Stimulated activated naive CD4-positive, alpha-beta T cell treated with Interleukin-2 at 50 U/mL for 16 hours (primary cell): ENCODE data around the gene TMEM163.
A peak's percentile ranks its signal among the peaks of the same experiment; 100 is the strongest.

ENCODE experiments used
- DNase-seq: peaks from one replicate; lab custom pipeline; 2025; lab: John Stamatoyannopoulos, UW

Gene TMEM163

DNA sequence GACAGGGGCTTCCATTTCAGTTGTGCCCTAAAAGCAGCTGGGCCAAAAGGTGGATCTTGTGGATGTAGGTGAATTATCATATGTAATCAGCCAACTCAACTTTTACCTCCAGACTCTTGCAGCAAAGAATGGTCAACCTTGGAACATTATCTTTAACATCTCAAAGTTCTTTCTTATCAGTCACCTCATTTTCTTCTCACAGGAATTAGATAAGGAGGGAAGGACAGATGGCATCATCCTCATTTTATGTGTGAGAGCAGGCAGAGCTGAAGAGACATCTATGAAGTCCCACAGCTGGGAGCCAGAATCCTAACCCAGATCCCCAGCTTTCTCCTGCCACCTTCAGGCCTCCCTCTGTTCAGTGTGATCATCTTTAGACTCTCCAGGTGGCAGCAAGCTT lies 282.9 kb downstream of the TMEM163 start:
- DNase-seq: no peak

DNA sequence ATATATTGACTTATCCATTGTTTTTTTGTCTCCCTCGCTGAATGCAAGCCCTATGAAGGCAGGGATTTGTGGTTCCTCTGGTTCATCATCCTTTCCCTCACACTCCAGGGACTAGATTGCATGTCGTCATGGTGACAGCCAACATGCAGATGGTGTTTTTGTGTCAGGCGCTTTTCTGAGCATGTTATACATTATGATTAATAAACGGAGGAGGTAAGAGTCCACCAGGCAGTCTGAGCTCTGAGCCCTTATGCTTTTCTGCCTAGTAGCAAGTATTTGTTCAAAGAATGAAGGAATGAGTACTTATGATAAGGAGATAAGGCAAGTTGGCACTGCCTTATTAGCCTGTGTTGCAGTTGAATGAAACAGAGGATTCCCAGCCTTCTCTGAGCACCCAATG lies 283.3 kb downstream of the TMEM163 start:
- DNase-seq: no peak

DNA sequence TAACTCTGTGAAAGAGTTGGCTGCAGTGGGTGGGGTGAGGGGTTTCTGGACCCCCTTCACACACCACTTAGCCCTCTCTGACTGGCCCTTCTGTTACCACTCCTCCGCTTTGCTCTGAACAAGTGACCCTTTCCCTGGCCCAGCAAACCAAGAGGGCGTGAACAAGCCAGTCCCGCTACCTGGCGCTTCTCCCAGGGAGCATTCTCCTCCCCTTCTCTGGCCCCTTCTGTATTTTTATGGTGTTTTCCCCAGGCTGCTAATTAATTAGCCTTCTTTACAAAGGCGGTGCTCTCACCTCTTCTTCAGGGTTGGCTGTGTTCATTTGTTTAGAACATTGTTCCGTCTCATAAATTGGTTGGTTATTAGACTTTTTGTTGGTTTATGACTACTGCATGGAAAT lies 284.8 kb downstream of the TMEM163 start:
- DNase-seq: no peak

GRCh38 chr2:134433469-134433868 lies 285.3 kb downstream of the TMEM163 start:
- DNase-seq: no peak

GRCh38 chr2:134432435-134432883 lies 286.3 kb downstream of the TMEM163 start:
- DNase-seq: no peak

DNA sequence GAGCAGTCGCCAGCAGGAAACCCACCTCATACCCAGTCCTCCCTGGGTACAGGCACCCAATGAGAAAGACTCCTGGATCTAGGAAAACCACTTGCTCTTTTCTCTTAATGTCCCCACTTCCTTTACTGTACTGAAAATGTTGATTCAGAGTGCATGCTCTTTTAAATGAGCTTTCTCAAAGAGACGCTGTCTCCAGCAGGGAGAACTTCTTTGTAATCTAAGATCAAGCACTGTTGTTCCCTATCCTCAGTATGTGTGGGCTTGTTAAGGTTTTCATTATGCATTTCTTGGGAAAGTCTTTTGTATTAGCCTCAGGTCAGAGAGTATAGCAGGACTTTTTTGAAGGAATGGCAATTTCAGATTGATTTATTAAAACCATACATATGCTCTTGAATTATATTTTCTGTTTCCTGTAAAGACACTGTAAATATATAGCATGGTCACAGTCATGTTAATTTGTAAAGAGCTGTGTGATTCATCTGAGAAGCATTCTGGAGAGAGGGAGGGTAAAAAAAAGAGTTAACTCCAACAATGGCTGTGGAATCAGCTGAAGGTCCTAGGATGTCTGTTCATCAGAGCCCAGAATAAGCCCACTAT lies 286.9 kb downstream of the TMEM163 start:
- DNase-seq: no peak

DNA sequence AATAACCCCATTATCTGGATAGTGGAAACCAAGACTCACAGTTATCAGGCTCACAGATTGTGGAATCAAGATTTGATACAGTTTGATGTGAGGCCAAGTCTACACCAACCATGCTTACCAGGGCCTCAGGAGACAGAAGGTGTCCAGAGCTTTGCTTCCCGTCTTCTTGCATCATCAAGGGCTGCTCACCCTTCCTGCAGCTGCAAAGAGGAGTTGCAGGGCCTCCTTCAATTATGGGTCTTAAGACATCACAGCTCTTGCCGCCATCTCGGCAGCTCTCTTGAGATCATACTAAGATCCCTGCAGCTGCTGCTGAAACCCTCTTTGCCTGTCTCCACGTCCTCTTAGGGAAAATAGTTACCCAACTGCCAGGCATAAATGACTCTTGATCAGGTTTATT lies 288.9 kb downstream of the TMEM163 start:
- no peak for DNase-seq

DNA sequence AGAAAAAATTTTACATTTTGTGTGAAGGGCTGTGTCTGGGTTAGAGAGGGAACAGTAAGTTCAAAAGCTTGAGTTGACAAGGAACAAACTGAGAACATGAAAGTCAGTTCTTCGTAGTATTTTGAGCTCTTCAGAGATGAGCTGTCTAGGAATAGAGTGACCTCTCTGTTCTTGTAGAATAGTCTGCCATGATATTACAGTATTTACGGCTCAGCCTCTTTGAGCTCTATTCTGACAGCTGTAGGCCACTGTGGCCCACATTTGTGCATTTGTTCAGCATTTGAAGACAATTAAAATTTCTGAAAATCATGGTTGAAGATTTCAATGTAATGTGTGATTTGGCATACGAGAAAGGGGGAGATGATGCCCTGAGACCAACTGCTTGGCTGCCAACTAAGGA lies 292.1 kb downstream of the TMEM163 start:
- no peak for DNase-seq

GRCh38 chr2:134425724-134426496 lies 292.9 kb downstream of the TMEM163 start:
- DNase-seq: no peak

- DNase-seq: no peak
Measured at GRCh38 chr2:134421556-134422328, 297.1 kb downstream of the TMEM163 start.

GRCh38 chr2:134420920-134421319 lies 297.9 kb downstream of the TMEM163 start:
- no peak for DNase-seq

- no peak for DNase-seq
Measured at GRCh38 chr2:134420259-134420658, 298.5 kb downstream of the TMEM163 start.

GRCh38 chr2:134417968-134418582 lies 300.7 kb downstream of the TMEM163 start:
- DNase-seq: no peak

- no peak for DNase-seq
Measured at GRCh38 chr2:134416637-134417036, 302.2 kb downstream of the TMEM163 start.

DNA sequence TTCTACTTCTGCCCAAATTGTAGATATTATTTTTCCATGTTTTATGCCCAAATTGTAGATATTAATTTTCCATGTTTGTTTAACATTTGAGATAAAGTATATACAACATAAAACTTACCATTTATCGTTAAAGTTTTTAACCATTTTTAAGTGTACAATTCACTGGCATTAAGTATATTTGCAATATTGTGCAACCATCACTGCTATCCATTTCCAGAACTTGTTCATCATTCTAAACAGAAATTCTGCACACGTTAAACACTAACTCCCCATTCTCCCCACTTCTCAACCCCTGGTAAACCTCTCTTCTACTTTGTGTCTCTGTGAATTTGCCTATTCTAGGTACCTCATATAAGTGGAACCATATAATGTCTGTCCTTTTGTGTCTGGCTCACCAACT lies 302.8 kb downstream of the TMEM163 start:
- DNase-seq: no peak

- DNase-seq: no peak
Measured at GRCh38 chr2:134413912-134414311, 304.9 kb downstream of the TMEM163 start.

- no peak for DNase-seq
Measured at GRCh38 chr2:134413430-134413829, 305.4 kb downstream of the TMEM163 start.

- no peak for DNase-seq
Measured at GRCh38 chr2:134412639-134412999, 306.2 kb downstream of the TMEM163 start.

GRCh38 chr2:134411828-134412638 lies 306.8 kb downstream of the TMEM163 start:
- DNase-seq: peak; percentile 60

DNA sequence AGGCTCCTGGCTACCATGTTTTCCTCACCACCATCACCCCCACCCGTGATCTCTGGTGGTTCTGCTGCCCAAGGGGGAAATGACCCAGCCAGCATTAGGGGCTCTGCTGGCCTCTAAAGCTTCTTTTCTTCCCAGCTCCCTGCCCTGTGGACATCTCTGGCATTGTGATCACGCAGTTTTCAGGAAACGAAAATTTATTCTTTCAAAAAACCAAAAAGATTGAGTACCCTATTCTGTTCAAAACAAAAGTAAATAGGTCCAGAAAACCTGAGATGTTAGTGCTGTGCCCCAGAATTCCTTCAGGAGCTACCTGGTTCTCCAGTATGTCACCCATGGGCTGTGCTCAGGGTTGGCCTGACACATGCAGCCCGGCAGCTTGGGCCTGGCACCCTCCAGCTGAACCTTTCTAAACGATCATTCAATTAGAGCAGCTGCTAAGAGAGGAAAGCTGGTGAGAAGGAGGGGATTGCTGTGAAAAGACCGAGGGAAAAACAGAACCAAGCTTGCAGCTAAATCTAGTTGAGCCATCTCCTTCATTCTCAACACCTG lies 307.4 kb downstream of the TMEM163 start:
- DNase-seq: no peak

DNA sequence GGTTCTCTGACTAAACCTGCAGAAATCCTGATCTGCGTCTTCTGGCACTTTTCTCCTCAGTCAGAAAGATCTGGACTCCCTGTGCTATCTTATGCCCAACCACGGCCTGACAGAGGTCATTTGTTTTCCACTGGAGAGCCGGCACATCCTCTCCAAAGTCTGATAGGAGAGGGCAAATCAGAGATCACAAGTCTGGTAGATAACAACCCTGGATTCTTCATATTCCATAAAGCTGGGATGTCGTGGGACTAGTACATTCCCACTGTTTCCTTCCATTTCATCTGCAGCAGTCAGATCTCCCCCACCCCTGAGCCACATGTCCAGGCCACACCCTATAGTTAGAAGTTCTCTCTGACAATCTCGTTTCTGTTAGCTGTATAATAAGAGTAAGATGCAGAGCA lies 308.0 kb downstream of the TMEM163 start:
- no peak for DNase-seq
